ENCODE data around the gene STXBP6.

GRCh38 chr14:24937300-24937699, 112.6 kb downstream of the STXBP6 start:
- TF ChIP-seq, protein P1, sequence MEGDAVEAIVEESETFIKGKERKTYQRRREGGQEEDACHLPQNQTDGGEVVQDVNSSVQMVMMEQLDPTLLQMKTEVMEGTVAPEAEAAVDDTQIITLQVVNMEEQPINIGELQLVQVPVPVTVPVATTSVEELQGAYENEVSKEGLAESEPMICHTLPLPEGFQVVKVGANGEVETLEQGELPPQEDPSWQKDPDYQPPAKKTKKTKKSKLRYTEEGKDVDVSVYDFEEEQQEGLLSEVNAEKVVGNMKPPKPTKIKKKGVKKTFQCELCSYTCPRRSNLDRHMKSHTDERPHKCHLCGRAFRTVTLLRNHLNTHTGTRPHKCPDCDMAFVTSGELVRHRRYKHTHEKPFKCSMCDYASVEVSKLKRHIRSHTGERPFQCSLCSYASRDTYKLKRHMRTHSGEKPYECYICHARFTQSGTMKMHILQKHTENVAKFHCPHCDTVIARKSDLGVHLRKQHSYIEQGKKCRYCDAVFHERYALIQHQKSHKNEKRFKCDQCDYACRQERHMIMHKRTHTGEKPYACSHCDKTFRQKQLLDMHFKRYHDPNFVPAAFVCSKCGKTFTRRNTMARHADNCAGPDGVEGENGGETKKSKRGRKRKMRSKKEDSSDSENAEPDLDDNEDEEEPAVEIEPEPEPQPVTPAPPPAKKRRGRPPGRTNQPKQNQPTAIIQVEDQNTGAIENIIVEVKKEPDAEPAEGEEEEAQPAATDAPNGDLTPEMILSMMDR (IDR thresholded peaks at IDR 0.05; ENCODE audit: extremely low read depth in 1 of 2, insufficient read depth in 1 of 2, low read depth in 1 of 2, low read length in 2 of 2), result no peak
- TF ChIP-seq POLR2A (IDR thresholded peaks at IDR 0.05; ENCODE audit: low read depth, low read length) (no peak), POLR2AphosphoS5 (IDR thresholded peaks at IDR 0.05; ENCODE audit: insufficient read depth, low read depth, low read length) (no peak), JUN (IDR thresholded peaks at IDR 0.05; ENCODE audit: borderline replicate concordance, insufficient read depth, insufficient read length, low read depth) (no peak), EZH2 (IDR thresholded peaks at IDR 0.05; ENCODE audit: borderline replicate concordance, low read depth, low read length, severe bottlenecking) (no peak), MYC (IDR thresholded peaks at IDR 0.05; ENCODE audit: low read depth, low read length) (no peak), GATA2 (IDR thresholded peaks at IDR 0.05; ENCODE audit: insufficient read depth, insufficient read length, low read depth, low read length) (no peak)

Data from endothelial cell of umbilical vein (primary cell).